Measurements from ENCODE around the gene FRMD7.
"Not testable (repeated sequence)": the region's sequence is repeated elsewhere in the genome, so short reads cannot be mapped to it uniquely, and the experiment has no call there.

FRMD7 gene

DNA sequence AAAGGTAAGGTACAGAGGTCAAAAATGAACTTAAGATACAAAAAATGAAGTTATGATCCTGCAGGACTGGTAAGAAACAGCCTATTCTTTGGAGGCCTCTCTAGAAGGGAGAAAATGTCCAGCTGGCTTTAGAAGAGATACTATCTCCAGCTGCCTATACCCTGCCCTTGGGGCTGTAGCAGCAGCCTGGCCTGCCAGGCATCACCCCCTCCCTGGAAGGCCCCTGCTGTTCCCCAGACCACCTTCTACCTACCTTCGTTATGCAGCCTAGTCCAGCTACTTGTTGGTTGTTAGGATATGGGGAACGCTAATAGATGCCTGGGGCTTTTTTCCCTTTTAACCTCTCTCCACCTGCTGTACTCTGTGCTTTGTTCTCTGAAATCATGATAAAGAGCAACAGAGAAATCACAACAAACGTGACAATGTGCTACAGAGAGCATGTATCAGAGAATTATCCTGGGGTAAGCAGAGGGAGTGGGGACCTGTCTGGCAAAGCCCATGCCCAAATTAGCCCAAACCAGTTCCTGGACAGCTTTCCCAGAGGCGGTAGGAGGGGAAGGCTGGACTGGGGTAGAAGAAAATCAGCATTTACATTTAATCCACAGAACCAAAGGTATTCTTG is 34.5 kb downstream of the FRMD7 start:
- DNase-seq, result no peak

DNA sequence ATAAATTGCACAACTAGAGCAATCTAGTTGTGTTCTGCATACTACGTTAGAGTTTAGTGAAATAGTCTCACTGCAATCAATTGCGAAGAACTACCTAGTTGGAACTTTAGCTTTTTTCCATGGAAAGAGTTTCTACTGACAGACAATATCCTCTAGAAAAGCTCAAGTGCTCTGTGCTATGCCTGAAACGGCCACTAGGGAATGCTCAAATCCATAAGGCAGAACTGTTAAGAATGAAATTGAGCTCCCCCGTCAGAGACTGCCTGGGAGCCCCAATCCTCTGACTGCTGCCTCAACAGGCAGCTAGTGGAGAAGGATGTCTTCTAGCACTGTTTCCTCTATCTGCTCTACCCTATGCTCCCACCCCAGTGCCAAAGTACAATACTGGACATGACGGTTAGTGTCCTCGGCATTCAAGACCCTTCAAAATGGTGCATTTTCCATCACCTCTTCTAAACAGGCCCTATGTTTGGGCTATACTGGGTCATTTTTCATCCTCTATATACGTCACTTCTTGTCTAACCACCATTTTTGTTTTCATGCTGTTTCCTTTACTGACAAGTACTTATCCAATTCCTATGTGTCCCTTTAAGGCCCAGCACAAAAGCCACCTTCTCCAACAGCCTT is 35.3 kb downstream of the FRMD7 start:
- DNase-seq, result peak; percentile 14 to 80

DNA sequence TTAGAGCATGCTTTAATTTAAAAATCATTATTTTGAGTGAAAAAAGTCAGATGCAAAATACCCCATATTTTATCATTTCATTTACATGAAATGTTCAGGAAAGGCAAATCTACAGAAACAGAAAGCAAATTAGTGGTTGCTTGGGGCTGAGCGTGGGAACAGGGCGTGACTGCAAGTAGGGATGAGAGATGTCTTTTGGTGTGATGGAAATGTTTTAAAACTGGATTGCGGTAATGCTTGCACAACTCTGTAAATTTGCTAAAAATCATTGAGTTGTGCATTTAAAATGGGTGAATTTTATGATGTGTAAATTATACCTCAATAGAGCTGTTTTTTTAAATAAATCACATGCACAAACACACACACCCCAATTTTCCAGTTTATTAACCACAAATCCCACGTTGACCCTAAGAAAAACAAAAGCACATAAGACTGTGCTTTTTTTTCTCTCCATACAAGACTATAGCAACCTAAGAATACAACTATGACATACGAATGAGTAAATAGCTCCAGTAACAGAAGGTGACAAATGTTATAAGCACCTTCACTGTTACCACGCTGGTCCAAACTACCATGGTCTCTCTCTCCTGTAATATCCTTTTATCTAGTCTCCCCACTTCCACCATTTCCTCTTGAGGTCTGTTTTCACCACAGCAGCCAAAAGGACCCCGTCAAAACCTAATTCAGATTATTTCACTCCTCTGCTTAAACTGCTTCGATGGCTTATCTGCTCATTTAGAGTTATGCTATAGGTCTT is 37.2 kb downstream of the FRMD7 start:
- DNase-seq, result peak in 1 of 2 experiments; percentile 16

DNA sequence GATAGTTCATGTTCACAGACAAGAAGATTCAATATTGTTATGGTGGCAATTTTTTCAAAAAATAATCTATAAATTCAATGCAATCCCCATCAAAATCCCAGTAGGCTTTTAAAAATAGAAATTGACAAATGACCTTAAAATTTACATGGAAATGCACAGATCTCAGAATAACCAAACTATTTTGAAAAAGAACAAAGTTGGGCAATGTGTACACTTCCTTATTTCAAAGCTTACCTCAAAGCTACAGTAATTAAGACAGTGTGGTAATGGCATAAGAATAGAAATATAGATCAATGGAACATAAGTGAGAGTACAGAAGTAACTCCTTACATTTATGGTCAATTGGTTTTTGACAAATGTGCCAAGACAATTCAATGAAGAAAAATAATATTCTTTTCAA is 39.0 kb downstream of the FRMD7 start:
- DNase-seq, result no peak

DNA sequence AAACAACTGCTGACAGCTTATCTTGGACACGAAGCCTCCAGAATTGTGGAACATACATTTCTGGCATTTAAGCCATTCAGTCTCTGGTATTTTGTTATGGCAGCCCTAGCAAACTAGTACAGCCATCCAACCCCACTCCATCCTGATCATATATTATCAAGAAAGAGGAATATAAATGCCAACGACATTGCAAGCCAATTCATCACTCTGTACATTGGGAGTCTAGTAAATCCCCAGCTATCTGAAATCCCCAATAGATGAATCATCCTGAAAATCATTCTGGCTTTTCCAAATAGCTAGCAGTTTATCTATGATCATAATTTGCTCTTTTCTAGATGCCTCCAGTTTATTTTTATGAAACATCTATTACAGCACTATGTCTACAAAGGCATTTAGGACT is 41.1 kb downstream of the FRMD7 start:
- DNase-seq, result no peak

DNA sequence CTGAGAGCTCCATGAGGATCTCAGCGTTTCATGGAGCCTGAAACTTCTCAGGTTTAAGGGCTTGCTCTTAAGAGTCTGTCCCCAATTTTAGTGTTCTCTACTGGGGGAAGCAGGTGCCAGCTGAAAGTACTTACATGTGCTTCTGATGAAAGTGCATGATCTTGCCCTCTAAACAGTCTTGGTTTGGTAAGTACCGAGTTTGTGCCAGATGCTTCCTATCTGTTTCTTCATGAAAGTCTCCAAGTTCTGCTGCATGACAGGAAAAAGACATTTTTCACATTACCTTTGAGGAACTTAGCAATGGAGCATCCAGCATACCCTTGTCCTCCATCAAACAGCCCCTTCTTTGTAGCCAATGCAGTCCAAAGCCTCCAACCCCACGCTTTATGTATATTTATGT is 42.0 kb downstream of the FRMD7 start:
- no peak for DNase-seq

DNA sequence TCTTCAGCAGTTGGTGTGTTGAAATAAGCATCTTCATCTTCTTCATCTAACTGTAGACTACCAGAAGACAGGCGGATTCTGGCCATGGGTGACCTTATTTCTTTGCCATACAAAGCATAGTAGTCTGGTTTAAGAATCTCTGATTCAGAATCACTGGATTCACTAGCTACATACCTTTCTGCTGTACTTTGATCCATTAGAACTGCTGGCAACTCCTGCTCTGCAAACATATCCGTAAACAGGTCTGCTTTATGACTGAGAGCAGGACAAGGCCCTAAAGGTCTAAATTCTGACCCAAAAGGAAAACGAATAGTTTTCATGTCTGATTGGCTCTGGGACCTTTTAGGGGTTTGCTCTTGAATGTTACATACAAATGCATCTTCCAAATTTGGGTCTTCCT is 49.9 kb downstream of the FRMD7 start:
- no peak for DNase-seq

DNA sequence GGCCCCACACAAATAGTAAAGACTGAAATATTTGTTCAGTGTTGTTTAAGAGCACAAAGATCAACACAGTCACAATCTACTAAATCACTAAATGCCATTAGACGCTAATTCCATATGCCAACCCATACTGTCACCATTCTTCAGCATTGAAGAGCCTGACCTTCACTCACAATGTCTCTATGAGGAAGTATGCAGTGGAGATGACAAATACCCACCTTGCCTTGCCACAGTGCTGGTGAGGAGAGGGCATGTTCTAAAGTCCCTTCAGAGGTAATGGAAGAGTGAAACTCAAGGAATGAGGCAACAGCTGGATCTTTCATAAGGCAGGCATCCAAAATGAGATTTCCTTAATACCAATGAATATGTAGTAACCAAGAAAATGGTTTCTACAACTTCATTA is 50.4 kb downstream of the FRMD7 start:
- no peak for DNase-seq

DNA sequence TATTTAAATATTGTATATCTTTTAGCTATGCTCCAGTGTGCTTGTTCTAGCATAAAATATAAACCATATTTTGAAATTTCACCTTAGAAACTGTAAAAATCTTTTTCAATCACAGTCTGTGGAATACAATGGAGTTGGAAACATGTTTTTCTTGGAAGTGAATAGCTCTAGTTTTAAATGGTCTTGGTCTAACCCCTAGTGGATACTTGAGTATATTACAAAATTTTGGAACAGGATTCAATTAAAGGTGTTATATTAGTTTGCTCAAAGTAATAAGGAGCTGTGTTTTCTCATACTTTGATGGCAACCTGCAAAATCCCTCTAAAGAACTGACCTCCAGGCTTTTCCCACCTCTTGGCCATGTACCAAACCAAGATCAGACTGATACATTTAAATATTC is 56.6 kb downstream of the FRMD7 start:
- peak in 1 of 2 experiments; percentile 22 for DNase-seq

DNA sequence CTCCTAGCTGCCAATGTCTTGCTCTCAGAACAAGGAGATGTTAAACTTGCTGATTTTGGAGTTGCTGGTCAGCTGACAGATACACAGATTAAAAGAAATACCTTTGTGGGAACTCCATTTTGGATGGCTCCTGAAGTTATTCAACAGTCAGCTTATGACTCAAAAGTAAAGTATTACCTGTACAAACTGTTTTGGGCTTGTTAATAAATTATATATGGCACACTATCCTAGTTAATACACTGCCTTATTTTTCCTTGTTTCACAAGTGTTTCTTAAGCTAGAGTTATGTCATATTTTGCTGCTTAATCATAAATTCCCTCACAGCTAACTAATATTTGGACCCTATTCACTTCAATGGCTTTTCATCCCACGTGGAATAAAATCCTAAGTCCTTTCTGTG is 59.4 kb downstream of the FRMD7 start:
- no peak for DNase-seq

DNA sequence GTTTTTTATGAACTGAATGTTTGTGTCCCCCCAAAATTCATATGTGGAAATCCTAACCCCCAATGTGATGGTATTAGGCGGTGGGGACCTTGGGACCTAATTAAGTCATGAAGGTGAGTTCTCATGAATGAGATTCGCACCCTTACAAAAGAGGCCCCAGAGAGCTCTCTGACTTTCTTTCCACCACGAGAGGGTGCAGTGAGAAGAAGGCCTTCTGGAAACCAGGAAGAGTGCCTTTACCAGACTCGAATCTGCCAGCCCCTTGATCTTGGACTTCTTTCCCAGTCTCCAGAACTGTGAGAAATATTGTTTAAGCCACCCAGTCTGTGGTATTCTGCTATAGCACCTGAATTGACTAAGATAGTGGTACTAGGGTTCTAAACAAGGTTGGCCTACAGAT is 64.0 kb downstream of the FRMD7 start:
- no peak for DNase-seq

DNA sequence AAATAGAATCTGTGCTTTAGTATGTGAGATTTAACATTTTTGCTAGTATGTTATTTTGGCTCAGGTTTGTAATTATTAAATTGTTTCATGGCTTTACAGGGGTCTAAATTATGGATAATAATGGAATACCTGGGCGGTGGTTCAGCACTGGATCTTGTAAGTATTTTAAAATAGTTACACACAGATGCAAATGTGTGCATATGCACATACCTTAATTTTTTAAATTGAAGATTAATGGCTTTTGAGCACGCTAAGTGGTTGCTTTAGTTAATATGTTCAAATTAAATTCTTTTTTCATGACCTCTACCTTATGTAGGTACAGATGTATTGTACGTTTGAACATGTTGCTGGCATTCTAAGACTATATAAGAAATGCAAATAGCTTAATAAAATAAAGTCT is 64.5 kb downstream of the FRMD7 start:
- DNase-seq, result no peak

DNA sequence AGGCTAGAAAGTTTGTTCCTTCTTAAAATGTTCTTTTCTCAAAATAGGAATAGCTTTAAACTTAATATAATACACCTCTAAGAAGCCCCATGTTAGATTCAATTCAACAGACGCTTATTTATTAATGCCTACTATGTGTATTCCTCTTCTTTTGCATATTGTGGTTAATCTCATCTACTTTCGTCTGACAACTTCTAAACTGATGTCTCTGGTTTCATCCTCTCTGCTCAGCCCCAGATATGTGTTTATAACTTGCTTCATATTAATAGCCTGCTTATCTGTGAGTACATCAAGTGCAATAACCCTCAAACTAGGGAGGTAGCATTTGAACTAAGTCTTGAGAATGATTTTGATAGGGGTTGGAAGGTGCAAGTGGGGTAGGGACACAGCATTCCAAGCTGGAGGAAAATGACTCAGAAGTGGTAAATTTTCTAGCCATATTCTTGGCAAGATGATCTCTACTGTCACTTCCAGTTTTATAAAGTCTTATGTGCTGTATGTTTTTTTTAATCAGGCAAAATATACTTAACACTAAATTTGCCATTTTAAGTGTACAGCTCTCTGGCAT is 67.8 kb downstream of the FRMD7 start:
- peak; percentile 1 to 15 for DNase-seq

DNA sequence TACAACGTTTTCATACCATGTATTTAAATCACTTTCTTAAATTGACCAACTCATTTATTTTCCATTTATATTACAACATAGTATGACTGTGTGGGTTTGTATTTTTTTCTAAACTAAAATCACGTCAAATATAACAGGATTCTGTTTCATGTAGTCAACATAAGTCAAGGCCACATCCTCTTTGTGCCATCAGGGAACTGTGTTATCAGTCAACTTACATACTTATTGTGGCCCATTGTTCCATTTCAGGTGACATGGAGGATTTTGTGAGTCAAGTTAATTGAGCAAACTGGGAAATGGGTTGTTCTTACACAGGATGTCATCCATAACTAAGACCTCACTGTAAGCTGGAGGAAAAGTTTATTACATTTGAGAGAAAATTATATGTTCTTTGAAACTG is 68.8 kb downstream of the FRMD7 start:
- no peak for DNase-seq

DNA sequence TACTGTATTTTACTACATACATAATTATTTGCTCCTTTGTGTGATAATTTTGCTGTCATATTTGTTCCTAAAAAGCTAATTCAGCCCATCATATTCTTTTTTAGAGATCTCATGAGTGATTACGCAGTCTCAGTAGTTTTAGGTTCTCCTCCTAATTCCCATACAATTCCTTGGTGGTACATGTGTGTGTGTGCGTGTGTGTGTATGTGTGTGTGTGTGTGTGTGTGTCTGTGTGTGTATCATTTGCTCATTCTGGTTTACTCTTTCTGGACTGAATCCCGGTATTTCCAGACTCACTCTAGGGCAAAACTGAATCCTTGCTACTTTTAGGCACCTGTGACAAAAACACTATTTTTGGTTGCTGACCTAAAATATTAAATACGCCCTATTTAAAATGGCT is 69.8 kb downstream of the FRMD7 start:
- DNase-seq, result no peak

DNA sequence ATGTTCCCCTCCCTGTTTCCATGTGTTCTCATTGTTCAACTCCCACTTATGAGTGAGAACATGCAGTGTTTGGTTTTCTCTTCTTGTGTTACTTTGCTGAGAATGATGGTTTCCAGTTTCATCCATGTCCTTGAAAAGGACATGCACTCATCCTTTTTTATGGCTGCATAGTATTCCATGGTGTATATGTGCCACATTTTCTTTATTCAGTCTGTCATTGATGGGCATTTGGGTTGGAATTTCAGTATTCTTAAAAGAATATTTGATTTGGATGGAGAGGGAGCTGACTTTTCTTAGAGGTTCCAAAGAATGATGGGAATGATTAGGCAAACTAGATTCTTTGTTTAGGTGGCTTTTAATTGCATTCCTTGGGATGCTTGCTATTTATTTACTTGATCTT is 76.0 kb downstream of the FRMD7 start:
- not testable (repeated sequence) for DNase-seq

DNA sequence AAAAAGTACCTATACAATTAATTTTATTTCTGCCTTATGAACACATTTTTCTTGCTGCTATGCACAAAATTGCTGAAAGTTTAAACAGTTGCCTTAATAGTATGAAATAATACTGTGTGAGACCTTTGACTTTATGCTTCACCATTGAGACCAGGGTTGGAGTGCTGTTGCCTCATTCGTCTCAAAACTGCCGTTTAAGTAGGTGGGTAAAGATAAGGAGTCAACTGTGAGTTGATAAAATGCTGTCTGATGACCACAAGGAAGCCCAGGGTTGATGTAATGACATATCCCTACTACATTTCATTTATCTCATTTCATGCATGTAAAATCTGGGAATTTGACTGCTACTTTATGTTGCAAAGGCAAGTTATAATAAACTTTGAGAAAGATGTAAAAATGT is 81.3 kb downstream of the FRMD7 start:
- DNase-seq, result no peak

DNA sequence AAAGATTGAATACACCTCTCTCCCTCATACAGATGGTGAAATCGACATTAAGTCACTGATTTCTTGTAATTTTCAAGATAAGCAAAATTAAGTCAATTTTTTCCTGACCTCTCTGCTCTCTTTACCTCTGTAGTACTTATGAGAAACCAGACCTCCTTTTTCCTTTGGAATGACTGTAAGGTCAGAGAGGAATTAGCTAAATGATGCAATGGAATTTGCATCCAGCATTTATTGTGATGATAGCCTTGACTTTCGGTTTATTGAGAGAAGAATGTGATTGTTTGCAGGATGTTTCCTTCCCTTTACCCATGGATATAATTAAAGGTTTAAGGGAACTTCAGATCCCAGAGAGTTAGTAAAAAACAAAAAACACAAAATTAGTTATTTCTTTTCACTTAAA is 82.4 kb downstream of the FRMD7 start:
- no peak for DNase-seq

DNA sequence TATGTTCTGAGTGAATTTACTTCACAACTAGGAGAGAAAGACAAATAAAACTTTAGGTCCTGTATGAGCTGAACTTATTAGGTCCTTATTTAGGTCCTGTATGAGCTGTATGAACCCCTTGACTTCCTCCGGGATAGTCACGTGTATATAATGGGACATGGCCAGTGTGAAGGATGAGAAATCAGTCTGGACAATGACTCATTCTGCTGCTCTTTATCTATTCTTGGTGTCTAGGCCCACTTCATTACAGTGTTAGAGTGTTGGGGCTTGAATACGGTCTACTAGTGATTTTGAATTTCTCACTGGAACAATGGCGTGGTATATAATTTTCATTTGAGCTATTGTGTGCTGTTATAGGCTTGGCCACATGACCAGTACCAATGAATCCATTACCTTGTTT is 82.9 kb downstream of the FRMD7 start:
- no peak for DNase-seq

DNA sequence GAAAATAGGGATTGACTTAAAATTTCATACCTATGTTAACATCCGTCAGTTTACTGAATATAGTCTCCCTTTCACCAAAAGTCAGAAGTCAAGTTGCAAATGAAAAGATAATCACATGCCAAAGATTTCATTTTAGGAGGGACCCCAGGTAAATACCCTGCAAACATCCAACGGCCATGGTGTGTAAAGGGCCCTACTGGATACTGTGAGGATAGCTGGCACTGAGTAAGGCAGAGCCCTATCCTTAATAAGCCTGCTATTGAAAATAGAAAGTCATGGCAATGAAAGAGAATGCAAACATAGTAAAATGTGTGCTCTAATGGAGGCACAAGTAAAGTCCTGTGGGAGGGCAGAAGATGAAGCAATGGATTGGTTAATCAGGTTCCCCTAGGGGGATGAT is 83.8 kb downstream of the FRMD7 start:
- peak in 1 of 2 experiments; percentile 2 for DNase-seq

DNA sequence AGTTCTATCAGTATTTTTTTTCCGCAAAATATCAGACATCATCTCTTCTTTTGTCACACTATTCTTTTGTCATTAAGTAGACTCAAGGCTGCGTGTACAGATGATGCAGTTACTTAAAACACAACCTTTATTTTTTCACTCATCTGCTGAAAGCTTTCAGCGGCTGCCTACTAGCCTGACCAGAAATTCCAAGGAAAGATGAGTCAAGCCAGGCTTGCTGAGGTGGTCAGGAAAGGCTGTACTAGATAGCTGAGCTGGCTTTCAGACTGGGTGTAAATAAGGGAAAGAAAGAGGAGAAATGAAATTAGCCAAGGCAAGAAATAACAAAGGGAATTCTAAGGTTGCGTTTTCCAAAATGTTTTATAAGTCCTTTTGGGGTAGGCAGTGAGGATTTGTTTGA is 86.8 kb downstream of the FRMD7 start:
- DNase-seq, result no peak

DNA sequence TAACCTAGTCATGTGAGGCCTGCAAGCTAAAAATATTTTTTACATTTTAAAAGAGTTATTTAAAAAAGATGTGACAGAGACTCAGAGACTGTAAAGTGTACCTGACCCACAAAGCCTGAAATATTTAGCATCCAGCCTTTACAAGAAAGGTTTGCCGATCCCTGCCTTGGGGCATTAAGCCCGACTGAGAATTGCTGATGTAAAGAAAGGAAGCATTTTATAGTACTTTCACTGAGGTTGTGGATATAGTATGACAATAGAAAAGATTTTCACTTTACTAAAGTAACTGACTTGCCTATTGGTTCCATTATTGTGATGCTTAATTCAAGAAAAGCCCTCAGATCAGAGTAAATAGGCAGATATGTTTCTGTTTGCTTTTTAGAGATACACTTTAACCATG is 87.8 kb downstream of the FRMD7 start:
- DNase-seq, result no peak

DNA sequence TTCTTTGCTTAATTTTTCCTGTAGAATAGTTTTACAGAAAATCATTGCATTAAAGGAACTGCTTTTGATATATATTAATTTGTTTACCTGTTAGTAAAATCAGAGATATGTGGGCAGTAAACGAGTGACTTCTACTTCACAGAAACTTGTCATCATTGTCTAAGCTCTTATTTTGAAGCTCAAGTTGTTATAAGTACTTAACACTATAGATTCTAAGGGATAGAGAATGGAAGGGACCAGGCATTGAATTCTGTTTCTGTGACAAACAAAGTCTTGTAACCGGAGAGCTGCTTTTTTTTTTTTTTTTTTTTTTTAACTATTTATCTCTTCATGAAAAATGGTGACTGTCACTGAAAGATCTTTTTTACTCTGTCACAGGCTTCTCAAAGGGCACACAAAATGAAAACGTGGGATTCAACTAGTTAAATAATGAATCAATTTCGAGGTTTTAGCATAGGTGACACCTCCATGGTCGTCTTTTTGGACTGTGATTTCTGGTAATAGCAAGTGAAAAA is 90.3 kb downstream of the FRMD7 start:
- no peak for DNase-seq

DNA sequence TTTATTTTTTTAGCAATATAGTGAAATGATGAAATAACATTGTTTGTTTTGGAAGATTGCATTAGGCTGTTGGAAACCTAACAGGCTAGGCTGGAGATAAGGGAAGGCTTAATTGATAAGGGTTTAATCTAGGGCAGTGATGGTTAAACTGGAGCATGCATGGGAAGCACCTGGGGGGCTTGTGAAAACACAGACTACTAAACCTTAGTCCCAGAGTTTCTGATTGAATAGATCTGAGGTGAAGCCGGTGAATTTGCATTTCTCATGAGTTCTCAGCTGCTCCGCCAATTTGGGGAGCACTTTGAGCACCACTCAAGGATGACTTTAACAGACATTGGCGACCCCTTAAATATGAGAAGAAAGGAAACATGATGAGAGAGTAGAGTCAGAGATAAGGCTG is 93.2 kb downstream of the FRMD7 start:
- no peak for DNase-seq

All from NCI-H526 (cell line).